GM19438 (cell line): ENCODE data around the gene CLEC3B.
"Not testable (repeated sequence)": the region's sequence is repeated elsewhere in the genome, so short reads cannot be mapped to it uniquely, and the experiment has no call there.

Source experiments
- ATAC-seq: cut with Tn5 transposase; IDR thresholded peaks from one replicate; pipeline ENCODE4 v1.9.1; 2021; ENCODE audit warnings: low read depth; ENCODE audit not compliant: unreplicated experiment

Gene CLEC3B

DNA sequence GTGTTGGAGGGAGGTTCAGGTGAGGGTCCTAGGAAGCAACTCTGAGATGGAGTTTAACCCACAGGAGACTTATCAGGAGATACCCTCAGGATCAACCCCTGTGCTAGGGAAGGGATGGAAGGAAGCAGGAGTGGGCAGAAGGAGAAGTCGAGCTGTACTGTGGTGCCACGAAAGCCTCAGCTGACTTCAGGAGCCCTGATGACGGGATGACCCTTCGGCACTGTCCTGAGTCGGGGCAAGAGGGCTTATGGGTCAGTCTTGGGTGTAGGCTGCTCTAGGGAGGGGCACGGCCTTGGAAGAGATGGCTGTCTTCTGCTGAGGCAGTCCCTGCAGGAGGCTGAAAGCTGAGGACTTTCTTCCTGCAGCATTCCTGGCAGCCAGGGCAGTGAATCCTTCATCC is 7.7 kb downstream of the CLEC3B start:
- no peak for ATAC-seq

DNA sequence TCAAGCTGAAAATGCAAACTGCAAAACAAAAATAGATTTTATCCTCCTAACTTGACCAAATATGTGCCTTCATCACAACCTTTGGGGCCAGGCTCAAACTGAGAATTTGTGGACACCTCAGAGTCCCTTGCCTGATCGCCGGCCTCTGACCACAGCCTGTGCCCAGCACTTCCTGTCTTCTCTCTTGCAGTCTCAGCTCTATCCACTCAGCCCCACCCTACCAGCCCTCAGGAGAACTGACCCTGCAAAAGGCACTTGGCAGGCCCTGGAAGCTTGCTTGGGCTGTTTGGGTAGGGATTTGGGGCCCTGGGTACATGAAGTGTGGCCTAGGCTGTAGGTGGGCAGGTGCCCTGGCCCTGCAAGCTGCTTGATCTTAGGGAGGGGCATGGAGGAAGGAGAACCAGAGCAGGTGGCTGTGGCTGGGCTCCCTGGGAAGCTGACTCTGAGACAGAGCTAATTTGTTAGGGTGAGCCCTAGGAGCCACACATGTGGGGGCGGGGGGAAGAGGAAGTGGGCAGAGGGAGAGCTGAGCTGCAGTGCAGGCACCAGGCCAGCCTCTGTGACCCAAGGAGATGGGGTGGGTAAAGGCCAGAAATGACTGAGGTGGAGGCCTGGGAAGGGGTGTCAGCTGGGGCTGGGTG is 8.6 kb downstream of the CLEC3B start:
- ATAC-seq, result peak; percentile 40

DNA sequence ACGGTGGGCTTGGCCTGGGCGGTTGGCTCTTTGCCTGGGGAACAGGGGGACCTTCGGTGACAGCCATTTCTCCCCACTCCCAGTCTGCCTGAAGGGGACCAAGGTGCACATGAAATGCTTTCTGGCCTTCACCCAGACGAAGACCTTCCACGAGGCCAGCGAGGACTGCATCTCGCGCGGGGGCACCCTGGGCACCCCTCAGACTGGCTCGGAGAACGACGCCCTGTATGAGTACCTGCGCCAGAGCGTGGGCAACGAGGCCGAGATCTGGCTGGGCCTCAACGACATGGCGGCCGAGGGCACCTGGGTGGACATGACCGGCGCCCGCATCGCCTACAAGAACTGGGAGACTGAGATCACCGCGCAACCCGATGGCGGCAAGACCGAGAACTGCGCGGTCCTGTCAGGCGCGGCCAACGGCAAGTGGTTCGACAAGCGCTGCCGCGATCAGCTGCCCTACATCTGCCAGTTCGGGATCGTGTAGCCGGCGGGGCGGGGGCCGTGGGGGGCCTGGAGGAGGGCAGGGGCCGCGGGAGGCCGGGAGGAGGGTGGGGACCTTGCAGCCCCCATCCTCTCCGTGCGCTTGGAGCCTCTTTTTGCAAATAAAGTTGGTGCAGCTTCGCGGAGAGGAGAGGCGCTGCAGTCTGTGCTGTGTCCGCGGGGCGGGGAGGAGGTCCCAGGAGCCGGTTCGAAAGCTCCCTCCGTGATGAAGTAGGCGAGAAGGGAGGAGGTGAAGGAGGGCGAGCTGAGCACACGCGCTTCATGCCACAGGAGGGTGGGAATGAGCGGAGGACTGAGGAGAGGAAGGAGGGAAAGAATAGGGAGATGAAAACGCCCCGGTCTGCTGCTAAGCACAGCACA is 9.6 kb downstream of the CLEC3B start:
- no peak for ATAC-seq

DNA sequence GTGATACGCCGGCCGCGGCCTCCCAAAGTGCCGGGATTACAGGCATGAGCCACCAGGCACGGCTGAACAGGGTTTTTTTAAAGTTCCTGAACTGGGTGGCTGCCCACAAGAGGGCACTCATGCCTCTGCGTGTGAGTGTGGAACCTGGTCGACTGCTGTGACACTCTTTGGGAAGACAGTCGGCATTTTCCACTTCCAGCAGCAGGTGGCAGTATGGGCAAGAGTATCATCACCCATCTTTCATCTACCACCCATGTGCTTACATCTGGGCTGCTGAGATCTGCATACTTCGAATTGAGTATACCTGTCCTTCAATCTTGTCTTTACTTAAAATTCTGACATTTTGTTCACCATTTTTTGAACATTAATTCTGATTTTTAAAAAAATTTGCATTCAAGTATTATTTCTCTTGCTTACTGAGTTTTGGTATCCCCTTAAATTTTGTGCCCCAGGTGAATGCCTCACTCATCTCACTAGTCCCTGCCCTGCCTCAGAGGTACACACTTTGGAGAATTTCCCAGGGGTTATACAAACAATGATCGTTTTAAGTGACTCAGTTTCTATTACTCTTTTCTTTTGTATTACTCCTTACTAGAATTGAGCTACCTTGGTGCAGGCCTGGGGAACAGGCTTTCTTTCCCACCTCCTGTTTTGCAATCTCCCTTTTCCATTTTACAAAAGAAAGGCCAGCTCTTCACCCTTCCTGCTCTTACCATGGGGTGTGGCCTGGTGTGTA is 11.8 kb downstream of the CLEC3B start:
- peak; percentile 43 for ATAC-seq

GRCh38 chr3:45041666-45042065 is 15.6 kb downstream of the CLEC3B start:
- no peak for ATAC-seq

DNA sequence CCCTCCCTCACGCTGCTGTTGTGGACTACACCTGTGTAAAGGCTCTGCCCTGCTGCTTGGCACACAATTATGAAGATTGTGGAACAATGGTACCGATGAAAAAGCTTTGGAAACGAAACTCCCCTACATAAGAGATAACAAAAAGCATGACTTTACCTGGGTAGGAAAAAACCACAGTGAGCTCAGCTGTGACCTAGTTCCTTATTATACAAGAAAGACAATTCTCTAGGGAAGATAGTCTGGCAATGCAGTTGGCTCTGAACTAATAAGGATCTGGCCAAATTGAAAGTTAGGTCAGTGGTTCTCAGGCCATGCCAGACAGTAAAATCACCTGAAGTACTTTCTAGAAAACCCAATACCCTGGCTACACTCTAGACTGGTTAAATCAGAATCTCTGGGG is 16.1 kb downstream of the CLEC3B start:
- ATAC-seq, result no peak

DNA sequence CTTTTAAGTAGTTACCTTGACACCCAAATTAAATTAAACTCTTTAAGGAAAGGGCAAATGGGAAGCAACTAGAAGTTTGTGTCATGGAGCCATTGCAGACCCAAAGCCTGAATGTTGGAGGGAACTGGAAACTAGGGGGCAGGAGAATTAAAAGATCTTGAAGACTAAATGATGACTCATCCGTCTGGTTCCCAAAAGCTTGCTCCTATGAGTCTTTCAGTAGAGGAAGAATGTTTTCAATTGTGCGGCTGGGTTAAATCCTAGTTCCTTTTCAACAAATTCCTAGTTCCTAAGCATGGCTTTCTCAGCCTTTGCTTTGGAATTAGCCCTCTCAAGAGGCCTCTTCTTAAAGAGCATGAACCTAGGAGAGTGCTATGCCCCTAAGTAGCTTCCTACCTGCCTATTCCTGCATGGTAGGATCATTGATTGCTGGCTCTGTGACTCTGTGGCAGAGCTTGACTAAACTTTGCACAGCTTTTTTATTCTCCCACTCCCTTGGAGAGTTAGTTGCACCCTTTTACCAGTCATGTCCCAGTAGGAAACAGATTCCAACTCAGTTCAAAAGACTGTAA is 17.7 kb downstream of the CLEC3B start:
- ATAC-seq, result no peak

DNA sequence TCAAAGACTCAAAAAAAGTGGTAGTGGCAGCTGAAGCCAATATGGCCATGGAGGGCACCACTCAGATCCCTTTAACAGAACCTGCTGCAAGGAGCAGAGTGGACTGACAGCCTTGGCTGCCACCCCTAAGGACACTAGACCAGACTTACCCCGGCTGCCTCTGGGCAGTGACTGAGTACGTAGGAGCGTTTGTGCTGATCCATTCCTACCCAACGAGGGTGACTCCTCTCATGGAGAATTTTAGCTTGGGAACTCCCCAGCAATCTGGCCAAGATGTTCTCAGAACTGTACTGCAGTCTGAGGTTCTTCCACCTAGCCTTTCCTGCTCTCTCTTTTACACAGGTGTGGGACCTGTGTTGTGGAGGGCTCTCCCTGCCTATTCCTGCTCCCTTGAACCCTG is 22.1 kb downstream of the CLEC3B start:
- no peak for ATAC-seq

GRCh38 chr3:45049807-45050206 is 23.7 kb downstream of the CLEC3B start:
- no peak for ATAC-seq

- no peak for ATAC-seq
Observed at GRCh38 chr3:45051685-45052084, 25.6 kb downstream of the CLEC3B start.

- not testable (repeated sequence) for ATAC-seq
Observed at GRCh38 chr3:45053805-45054195, 27.7 kb downstream of the CLEC3B start.

- ATAC-seq, result no peak
Observed at GRCh38 chr3:45054196-45054857, 28.2 kb downstream of the CLEC3B start.

DNA sequence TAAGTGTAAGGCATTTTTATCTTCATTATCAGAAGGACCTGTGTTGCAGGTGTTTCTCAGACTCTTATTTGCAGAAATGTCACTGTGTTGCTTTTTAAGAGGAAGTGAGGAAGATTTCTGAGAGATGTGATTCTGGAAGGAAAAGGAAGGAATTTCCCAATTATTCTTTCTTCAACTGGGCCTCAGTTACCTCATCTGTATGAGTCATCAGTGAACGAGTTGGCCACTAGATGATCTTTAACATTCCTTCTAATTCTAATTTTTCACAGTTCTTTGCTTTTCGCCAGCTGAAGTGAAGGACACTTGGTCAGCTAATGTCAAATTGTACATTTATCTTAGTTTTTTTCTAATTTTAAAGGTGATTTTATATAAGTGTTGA is 28.9 kb downstream of the CLEC3B start:
- ATAC-seq, result no peak

DNA sequence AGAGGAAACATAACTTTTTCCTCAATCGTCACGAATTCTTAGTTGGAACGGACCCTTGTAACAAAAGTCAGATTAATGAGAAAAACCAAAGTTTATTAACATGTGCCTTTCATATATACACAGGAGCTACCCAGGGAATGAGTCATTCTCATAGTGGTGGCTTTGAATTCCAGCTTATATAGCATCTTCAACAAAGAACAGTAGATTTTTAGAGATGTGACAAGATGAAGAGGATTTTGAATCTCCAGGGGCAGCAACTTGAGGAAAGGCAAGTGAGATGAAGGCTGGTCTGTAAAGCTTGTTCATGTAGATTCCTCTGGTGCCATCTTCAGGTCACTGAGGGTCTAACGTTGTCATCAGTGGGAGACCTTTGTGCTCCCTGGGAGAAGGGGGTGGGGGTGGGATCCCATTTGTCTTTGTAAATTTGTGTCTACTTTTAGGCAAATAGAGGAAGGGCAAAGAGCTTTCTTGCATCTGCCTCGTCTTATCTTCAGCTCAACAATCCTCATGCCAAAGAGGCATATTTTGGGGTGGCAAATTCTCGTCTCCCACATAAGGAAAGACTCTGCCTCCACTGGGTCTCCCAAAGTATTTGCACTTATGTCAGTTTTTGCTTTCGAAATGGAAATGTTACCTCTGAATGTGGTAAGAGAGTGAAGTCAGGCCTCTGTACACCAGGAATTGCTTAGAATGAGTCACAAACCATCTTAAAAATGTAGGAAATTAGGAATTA is 29.5 kb downstream of the CLEC3B start:
- no peak for ATAC-seq

DNA sequence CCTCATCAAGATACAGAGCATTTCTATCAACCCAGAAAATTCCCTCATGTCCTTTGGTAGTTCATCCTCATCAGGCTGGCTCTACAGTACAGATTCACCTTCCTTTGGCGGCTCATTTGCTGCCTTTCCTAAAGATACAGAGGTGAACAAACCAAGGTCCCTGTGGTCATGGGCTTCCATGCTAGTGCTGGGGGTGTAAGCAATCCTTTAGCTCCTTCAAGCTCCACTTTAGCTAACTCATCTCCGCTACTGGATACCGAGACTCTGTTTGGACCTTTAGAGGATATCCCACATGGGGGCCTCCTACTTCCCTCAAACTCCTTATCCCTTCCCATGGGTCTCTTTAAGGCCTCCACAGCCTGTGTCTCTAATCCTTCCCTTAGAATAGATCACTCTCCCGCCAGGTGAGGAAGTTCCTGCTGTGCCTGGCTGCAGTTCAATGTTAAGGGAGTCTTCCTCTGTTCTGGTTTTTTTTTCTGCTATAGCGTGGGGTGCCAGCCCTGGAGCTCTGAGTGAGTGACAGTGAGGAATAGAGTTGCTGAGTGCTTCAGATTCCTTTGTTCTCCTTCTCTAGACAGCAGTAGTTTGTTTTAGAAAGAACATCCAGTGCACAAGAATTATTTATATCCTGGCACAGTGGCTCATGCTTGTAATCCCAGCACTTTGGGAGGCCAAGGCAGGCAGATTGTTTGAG is 30.7 kb downstream of the CLEC3B start:
- ATAC-seq, result no peak

DNA sequence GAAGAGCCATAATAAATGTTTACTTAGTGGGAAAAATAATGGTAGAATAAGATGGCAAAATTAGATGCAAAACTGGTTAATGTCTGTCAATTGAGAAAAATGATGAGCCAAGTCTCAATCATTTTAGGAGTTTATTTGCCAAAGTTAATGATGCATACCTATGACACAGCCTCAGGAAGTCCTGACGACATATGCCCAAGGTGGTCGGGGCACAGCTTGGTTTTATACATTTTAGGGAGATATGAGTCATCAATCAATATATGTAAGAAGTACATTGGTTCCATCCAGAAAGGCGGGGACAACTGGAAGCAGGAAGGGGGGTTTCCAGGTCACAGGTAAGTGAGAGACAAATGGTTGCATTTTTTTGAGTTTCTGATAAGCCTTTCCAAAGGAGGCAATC is 31.5 kb downstream of the CLEC3B start:
- no peak for ATAC-seq

GRCh38 chr3:45059132-45059531 is 33.0 kb downstream of the CLEC3B start:
- no peak for ATAC-seq

DNA sequence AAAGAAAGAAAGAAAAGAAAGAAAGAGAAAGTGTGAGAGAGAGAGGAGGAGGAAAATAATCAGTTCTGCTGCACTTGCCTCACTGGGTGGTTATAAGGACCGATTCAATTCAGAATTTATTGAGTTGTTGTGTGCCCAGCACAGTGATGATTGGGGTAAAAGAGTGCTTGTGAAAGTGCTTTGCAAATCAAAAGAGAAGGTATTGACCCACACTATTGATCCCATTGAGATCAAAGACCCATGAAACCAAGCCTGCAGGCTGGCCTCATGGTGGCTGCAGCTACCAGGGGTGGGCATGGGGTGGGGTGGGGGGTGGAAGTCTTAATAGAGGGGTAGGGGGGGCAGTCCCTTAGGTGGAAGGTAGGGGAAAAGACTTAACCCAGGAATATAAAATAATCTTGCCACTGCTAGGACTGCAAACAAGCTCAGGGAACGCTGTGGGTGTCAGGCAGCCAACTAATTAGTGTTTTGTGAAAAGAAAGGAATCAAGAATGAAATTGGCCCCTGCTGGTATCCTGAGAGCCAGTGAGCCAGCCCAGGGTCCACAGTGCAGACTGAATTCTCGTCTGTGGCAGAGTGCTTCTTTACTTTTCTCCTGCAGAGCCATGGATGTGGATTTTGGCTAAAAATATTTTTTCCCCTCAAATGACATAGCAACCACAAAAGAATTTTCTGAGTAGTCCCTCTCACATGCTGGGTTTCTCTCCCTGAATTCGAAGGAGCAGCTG is 34.2 kb downstream of the CLEC3B start:
- ATAC-seq, result no peak

GRCh38 chr3:45062697-45063070 is 36.6 kb downstream of the CLEC3B start:
- no peak for ATAC-seq
